ENCODE measurements around the gene SLC35A3.
A peak's percentile ranks its signal among the peaks of the same experiment; 100 is the strongest.

SLC35A3 gene

DNA sequence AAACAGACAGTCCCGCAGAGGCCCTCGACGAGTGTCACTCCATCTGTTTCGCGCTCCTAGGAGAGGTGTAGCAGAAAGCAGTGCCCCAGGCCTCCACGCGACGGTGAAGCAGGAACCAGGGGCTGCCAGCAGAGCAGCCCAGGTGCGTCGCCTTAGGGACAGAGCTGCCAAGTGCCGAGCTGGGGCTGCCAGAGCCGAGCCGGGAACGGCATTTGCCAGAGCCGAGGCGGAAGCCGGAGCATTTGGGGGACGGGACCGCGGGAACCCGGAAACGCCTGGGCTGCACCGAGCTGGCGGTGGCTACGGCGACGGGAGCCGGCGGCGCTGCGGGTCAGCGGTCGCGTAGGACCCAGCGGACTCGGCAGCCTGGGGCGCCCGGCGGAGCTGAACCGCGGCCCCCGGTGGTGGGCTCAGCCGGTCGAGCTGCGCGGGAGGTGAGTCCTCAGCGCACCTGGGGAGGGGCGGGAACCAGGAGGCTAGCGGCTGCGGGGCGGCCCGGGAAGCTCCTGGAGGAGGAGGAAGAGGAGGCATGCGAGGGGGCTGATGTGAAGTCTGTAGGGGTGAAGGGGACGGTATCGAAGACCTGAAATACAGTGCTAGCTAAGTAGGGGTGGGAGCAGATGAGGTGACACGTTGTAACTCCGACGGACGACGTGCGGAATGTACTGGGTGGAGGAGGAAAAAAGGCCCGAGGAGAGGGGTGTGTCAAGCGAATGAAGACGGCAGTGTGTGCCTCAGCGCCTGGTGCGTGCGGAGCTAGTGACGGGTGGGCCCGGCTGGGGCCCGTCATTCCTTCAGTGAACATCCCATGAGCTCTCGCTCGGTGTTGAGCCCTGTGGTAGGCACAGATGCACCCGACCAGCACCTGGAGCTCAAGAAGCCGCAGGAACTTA lies at the start of gene SLC35A3 (continued):
- TF ChIP-seq, protein P1, sequence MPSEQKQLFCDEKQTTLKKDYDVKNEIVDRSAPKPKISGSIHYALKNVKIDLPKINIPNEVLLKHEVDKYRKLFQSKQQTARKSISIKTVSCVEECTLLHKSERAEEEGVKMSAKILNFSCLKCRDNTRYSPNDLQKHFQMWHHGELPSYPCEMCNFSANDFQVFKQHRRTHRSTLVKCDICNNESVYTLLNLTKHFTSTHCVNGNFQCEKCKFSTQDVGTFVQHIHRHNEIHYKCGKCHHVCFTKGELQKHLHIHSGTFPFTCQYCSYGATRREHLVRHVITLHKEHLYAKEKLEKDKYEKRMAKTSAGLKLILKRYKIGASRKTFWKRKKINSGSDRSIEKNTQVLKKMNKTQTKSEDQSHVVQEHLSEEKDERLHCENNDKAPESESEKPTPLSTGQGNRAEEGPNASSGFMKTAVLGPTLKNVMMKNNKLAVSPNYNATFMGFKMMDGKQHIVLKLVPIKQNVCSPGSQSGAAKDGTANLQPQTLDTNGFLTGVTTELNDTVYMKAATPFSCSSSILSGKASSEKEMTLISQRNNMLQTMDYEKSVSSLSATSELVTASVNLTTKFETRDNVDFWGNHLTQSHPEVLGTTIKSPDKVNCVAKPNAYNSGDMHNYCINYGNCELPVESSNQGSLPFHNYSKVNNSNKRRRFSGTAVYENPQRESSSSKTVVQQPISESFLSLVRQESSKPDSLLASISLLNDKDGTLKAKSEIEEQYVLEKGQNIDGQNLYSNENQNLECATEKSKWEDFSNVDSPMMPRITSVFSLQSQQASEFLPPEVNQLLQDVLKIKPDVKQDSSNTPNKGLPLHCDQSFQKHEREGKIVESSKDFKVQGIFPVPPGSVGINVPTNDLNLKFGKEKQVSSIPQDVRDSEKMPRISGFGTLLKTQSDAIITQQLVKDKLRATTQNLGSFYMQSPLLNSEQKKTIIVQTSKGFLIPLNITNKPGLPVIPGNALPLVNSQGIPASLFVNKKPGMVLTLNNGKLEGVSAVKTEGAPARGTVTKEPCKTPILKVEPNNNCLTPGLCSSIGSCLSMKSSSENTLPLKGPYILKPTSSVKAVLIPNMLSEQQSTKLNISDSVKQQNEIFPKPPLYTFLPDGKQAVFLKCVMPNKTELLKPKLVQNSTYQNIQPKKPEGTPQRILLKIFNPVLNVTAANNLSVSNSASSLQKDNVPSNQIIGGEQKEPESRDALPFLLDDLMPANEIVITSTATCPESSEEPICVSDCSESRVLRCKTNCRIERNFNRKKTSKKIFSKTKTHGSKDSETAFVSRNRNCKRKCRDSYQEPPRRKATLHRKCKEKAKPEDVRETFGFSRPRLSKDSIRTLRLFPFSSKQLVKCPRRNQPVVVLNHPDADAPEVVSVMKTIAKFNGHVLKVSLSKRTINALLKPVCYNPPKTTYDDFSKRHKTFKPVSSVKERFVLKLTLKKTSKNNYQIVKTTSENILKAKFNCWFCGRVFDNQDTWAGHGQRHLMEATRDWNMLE (tag by site-specific recombination; conservative IDR thresholded peaks at IDR 0.05; ENCODE audit: low read depth), result peak; percentile 74
- peak; percentile 56; the same call in 1 of the 2 replicates for TF ChIP-seq ZIC2 (tag by site-specific recombination; IDR thresholded peaks at IDR 0.05)
- peak; percentile 92 for TF ChIP-seq ZNF600 (tag by site-specific recombination; IDR thresholded peaks at IDR 0.05)
- TF ChIP-seq ZNF777 (tag by site-specific recombination; IDR thresholded peaks at IDR 0.05; ENCODE audit: borderline replicate concordance), result peak; percentile 84
- TF ChIP-seq FEZF1 (tag by site-specific recombination; IDR thresholded peaks at IDR 0.05), result peak; percentile 59; the same call in 1 of the 2 replicates
- TF ChIP-seq ZSCAN23 (tag by site-specific recombination; IDR thresholded peaks at IDR 0.05), result peak; percentile 63; the same call in 1 of the 2 replicates
- no peak for TF ChIP-seq ZNF560 (tag by site-specific recombination; IDR thresholded peaks at IDR 0.05; ENCODE audit: borderline replicate concordance)
- no peak for TF ChIP-seq ZNF529 (tag by site-specific recombination; IDR thresholded peaks at IDR 0.05; ENCODE audit: insufficient replicate concordance)
- TF ChIP-seq SALL2 (tag by site-specific recombination; IDR thresholded peaks at IDR 0.05; ENCODE audit: borderline replicate concordance), result 0 out of 2 replicates have a peak, but pooled peaks have one; percentile 47
- TF ChIP-seq ZNF138 (tag by site-specific recombination; IDR thresholded peaks at IDR 0.05; ENCODE audit: borderline replicate concordance), result no peak
- TF ChIP-seq ZNF350 (tag by site-specific recombination; IDR thresholded peaks at IDR 0.05), result no peak
- no peak for TF ChIP-seq ZNF223 (tag by site-specific recombination; IDR thresholded peaks at IDR 0.05)
- TF ChIP-seq, protein P2, sequence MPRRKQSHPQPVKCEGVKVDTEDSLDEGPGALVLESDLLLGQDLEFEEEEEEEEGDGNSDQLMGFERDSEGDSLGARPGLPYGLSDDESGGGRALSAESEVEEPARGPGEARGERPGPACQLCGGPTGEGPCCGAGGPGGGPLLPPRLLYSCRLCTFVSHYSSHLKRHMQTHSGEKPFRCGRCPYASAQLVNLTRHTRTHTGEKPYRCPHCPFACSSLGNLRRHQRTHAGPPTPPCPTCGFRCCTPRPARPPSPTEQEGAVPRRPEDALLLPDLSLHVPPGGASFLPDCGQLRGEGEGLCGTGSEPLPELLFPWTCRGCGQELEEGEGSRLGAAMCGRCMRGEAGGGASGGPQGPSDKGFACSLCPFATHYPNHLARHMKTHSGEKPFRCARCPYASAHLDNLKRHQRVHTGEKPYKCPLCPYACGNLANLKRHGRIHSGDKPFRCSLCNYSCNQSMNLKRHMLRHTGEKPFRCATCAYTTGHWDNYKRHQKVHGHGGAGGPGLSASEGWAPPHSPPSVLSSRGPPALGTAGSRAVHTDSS (tag by site-specific recombination; IDR thresholded peaks at IDR 0.05), result peak; percentile 88
- TF ChIP-seq ZNF473 (tag by site-specific recombination; IDR thresholded peaks at IDR 0.05), result no peak
- no peak for TF ChIP-seq ZBTB21 (tag by site-specific recombination; IDR thresholded peaks at IDR 0.05)
- TF ChIP-seq ZNF610 (tag by site-specific recombination; IDR thresholded peaks at IDR 0.05; ENCODE audit: borderline replicate concordance), result peak; percentile 50; the same call in 1 of the 2 replicates
- TF ChIP-seq ZNF221 (tag by site-specific recombination; IDR thresholded peaks at IDR 0.05; ENCODE audit: borderline replicate concordance), result no peak
- TF ChIP-seq, protein P3, sequence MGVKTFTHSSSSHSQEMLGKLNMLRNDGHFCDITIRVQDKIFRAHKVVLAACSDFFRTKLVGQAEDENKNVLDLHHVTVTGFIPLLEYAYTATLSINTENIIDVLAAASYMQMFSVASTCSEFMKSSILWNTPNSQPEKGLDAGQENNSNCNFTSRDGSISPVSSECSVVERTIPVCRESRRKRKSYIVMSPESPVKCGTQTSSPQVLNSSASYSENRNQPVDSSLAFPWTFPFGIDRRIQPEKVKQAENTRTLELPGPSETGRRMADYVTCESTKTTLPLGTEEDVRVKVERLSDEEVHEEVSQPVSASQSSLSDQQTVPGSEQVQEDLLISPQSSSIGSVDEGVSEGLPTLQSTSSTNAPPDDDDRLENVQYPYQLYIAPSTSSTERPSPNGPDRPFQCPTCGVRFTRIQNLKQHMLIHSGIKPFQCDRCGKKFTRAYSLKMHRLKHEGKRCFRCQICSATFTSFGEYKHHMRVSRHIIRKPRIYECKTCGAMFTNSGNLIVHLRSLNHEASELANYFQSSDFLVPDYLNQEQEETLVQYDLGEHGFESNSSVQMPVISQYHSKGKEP (tag by site-specific recombination; IDR thresholded peaks at IDR 0.05), result peak; percentile 54; the same call in 1 of the 2 replicates
- TF ChIP-seq ZXDB (tag by site-specific recombination; IDR thresholded peaks at IDR 0.05), result peak; percentile 93
- TF ChIP-seq, protein P4, sequence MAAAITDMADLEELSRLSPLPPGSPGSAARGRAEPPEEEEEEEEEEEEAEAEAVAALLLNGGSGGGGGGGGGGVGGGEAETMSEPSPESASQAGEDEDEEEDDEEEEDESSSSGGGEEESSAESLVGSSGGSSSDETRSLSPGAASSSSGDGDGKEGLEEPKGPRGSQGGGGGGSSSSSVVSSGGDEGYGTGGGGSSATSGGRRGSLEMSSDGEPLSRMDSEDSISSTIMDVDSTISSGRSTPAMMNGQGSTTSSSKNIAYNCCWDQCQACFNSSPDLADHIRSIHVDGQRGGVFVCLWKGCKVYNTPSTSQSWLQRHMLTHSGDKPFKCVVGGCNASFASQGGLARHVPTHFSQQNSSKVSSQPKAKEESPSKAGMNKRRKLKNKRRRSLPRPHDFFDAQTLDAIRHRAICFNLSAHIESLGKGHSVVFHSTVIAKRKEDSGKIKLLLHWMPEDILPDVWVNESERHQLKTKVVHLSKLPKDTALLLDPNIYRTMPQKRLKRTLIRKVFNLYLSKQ (tag by site-specific recombination; IDR thresholded peaks at IDR 0.05; ENCODE audit: borderline replicate concordance), result peak; percentile 48; the same call in 1 of the 2 replicates
- no peak for TF ChIP-seq ZNF677 (tag by site-specific recombination; IDR thresholded peaks at IDR 0.05)
- TF ChIP-seq ZNF292 (tag by site-specific recombination; IDR thresholded peaks at IDR 0.05; ENCODE audit: borderline replicate concordance, low read depth), result no peak
- 0 out of 2 replicates have a peak, but pooled peaks have one; percentile 22 for TF ChIP-seq ZNF792 (tag by site-specific recombination; IDR thresholded peaks at IDR 0.05)
- TF ChIP-seq ZNF510 (tag by site-specific recombination; IDR thresholded peaks at IDR 0.05; ENCODE audit: insufficient replicate concordance), result no peak
- TF ChIP-seq KLF16 (tag by site-specific recombination; IDR thresholded peaks at IDR 0.05), result peak; percentile 84
- no peak for TF ChIP-seq GLI2 (tag by site-specific recombination; IDR thresholded peaks at IDR 0.05; ENCODE audit: borderline replicate concordance, low read depth)
- TF ChIP-seq ZFHX2 (tag by site-specific recombination; conservative IDR thresholded peaks at IDR 0.05), result peak; percentile 69
